Measurements from ENCODE around the gene CENPF.

The CENPF gene

DNA sequence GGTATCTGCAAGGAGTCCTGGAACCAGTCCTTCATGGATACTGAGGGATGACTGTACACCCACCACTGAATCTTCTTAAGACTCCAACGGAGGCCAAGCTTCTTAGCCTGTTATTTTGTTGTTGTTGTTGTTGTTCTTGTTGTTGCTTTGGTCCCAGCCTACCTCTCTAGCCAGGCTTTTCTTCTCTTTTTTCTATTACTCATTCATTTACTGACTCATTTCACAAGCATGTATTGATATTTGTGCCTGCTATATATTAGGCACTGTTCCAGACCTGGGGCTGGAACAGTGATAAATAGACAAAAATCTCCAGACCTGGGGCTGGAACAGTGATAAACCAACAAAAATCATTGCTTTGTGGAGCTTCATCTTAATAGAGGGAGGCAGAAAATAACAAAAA lies 20.4 kb downstream of the CENPF start:
- DNase-seq (ENCODE audit: low read depth in 2 of 2), result no peak

DNA sequence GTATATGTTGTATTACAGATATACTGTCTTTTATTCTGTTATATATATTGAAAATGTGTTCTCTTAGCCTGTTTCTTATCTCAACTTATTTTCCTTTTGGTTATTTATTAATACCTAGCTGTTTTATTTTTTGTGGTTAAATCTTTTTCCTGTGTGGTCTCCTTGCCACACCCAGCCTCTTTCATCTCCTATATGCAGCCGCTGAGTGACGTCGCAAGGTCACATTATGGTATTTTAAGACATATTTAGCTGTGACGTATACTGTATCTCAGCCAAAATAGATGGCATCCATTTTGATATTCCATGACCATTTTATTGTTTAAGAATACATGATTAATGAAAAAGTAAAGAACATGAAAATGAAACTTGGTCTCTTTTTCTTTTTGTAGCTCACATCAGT lies 29.1 kb downstream of the CENPF start:
- DNase-seq (ENCODE audit: low read depth in 2 of 2), result no peak

GRCh38 chr1:214633686-214634085 lies 30.7 kb downstream of the CENPF start:
- no peak for DNase-seq (ENCODE audit: low read depth in 2 of 2)

DNA sequence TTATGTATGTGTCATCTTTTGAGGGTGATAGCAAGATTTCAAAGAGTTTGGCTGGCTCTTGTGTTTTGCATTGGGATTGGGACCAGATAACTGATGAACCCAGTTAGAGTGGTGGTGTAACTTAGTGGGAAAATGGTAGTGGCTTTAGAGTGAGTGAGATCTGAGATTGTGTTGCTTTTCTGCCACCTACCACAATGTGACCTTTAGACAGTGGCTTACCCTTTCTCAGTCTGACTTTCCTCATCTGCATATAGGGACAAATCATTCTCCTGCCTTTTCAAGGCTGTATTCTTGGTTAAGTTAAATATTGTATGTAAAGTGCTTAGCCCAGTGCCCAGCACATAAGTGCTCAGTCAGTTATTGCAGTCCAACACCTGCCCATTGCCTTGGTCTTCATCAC lies 31.3 kb downstream of the CENPF start:
- no peak for DNase-seq (ENCODE audit: low read depth in 2 of 2)

GRCh38 chr1:214635086-214635485 lies 32.1 kb downstream of the CENPF start:
- no peak for DNase-seq (ENCODE audit: low read depth in 2 of 2)

GRCh38 chr1:214635506-214635905 lies 32.5 kb downstream of the CENPF start:
- no peak for DNase-seq (ENCODE audit: low read depth in 2 of 2)

DNA sequence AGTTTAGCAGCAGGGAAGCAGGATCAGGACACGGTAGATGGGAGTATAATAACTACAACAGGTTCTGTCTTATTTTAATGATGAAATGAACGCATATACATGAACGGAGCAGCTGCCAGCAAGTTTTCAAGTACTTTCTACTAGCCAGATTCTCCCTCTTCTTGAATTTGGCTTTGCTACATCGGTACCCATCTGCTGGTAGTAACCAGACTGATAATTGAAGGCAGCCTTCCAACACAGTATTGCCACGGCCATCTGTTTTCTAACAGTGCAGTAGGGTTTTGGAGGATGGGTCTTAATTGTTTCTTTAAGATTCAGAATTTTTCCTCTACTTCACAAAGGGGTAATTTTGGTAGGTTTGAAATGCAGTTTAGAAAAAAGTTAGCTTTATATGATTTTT lies 33.4 kb downstream of the CENPF start:
- no peak for DNase-seq (ENCODE audit: low read depth in 2 of 2)

DNA sequence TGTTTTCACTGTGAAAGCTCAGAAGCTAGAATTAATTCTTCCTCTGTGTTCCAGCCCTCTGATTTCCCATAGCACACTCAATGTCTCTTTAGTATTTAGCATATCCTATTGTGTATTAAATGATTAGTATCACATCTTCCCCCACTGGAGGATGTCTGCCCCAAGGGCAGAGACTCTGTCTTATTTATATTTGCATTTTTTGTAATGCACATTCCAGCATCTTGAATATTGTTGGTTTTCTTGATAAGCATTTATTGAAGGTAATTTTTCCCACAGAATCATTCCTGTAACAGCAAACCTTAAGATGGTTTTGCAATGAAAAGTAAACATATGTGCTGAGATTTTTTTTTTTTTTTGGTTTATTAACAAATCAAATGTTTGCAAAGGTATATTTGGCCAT lies 34.1 kb downstream of the CENPF start:
- DNase-seq (ENCODE audit: low read depth in 2 of 2), result no peak

DNA sequence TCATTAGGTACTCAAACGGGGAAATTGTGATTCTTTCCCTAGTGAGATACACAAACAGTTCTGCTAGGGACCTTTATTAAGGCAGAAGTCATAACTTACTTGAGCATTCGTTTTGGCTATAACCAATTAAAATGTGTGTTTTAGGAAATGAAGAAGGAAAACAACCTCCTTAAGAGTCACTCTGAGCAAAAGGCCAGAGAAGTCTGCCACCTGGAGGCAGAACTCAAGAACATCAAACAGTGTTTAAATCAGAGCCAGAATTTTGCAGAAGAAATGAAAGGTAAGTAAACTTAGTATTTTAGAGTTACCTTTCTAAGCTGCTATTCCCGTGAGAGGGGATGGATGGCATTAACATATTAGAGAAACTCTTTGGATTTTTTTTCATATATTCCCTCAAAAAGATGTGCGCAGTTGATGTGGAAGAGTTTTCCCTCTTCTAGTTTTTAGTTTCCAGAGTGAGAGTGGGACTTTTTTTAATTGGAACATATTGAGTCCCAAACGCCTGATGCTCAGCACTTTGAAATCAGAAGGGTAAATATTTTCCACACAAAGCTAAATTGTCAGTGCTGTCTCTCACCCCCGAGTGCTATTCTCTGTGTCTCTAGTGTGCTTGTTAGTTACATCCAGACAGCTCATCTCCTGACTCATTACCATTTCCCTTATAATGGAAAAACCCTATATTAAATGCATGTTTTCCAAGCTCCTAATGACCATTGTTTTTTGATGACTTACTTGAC lies 34.9 kb downstream of the CENPF start:
- no peak for DNase-seq (ENCODE audit: low read depth in 2 of 2)

DNA sequence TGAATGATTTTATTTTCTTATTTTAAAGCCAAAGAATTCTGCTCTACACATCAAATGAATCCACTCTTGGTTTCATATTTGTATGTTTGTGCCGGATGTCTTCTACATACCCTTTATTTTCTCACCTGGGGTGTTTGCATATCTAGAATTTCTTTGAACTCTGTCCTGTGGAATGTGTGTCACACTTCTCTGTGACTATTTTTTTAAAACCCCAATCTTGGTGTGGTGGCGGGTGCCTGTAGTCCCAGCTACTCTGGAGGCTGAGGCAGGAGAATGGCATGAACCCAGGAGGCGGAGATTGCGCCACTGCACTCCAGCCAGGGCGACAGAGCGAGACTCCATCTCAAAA lies 35.4 kb downstream of the CENPF start:
- DNase-seq (ENCODE audit: low read depth in 2 of 2), result no peak

GRCh38 chr1:214638997-214639396 lies 36.0 kb downstream of the CENPF start:
- no peak for DNase-seq (ENCODE audit: low read depth in 2 of 2)

DNA sequence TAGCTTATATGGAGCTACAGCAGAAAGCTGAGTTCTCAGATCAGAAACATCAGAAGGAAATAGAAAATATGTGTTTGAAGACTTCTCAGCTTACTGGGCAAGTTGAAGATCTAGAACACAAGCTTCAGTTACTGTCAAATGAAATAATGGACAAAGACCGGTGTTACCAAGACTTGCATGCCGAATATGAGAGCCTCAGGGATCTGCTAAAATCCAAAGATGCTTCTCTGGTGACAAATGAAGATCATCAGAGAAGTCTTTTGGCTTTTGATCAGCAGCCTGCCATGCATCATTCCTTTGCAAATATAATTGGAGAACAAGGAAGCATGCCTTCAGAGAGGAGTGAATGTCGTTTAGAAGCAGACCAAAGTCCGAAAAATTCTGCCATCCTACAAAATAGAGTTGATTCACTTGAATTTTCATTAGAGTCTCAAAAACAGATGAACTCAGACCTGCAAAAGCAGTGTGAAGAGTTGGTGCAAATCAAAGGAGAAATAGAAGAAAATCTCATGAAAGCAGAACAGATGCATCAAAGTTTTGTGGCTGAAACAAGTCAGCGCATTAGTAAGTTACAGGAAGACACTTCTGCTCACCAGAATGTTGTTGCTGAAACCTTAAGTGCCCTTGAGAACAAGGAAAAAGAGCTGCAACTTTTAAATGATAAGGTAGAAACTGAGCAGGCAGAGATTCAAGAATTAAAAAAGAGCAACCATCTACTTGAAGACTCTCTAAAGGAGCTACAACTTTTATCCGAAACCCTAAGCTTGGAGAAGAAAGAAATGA lies 37.6 kb downstream of the CENPF start:
- DNase-seq (ENCODE audit: low read depth in 2 of 2), result no peak

DNA sequence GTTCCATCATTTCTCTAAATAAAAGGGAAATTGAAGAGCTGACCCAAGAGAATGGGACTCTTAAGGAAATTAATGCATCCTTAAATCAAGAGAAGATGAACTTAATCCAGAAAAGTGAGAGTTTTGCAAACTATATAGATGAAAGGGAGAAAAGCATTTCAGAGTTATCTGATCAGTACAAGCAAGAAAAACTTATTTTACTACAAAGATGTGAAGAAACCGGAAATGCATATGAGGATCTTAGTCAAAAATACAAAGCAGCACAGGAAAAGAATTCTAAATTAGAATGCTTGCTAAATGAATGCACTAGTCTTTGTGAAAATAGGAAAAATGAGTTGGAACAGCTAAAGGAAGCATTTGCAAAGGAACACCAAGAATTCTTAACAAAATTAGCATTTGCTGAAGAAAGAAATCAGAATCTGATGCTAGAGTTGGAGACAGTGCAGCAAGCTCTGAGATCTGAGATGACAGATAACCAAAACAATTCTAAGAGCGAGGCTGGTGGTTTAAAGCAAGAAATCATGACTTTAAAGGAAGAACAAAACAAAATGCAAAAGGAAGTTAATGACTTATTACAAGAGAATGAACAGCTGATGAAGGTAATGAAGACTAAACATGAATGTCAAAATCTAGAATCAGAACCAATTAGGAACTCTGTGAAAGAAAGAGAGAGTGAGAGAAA lies 38.4 kb downstream of the CENPF start:
- no peak for DNase-seq (ENCODE audit: low read depth in 2 of 2)

DNA sequence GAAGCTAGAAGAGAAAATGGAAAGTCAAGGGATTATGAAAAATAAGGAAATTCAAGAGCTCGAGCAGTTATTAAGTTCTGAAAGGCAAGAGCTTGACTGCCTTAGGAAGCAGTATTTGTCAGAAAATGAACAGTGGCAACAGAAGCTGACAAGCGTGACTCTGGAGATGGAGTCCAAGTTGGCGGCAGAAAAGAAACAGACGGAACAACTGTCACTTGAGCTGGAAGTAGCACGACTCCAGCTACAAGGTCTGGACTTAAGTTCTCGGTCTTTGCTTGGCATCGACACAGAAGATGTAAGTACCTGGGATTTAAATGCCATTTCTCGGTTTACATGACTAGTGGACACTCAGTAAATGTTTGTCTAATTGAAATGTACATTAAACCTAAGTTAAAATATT lies 40.0 kb downstream of the CENPF start:
- no peak for DNase-seq (ENCODE audit: low read depth in 2 of 2)

GRCh38 chr1:214645712-214646111 lies 42.7 kb downstream of the CENPF start:
- no peak for DNase-seq (ENCODE audit: low read depth in 2 of 2)

- no peak for DNase-seq (ENCODE audit: low read depth in 2 of 2)
These were observed 45.8 kb downstream of the CENPF start for GRCh38 chr1:214648801-214649200.

GRCh38 chr1:214649607-214650006 lies 46.6 kb downstream of the CENPF start:
- no peak for DNase-seq (ENCODE audit: low read depth in 2 of 2)

DNA sequence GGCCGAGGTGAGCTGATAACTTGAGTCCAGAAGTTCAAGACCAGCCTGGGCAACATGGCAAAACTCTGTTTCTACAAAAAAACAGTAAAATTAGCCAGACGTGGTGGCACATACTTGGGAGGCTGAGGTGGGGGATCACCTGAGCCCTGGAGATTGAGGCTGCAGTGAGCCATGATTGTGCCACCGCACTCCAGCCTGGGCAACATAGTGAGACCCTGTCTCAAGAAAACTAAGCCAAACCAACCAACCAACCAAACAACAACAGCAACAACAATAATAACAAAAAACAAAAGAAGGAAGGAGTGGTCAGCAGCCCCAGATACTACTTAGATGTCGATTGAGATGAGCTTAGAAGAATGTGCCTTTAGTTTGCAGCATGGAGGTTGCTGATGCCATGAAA lies 47.7 kb downstream of the CENPF start:
- DNase-seq (ENCODE audit: low read depth in 2 of 2), result no peak

DNA sequence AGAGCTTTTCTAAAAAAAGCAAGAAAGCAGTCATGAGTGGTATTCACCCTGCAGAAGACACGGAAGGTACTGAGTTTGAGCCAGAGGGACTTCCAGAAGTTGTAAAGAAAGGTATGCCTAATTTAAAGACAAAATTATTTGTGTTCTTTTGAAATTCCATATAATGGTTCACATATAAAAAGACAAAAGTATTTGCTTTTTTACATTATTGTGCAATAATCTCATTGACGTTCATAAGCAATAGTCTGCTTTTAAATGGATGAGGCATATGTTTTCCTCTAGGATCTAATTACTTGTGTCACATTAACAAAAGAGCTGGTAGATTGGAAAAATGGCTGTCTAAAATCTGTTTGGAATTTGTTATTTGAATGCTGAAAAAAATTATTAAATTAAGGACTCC lies 54.3 kb downstream of the CENPF start:
- no peak for DNase-seq (ENCODE audit: low read depth in 2 of 2)

- DNase-seq (ENCODE audit: low read depth in 2 of 2), result no peak
These were observed 55.2 kb downstream of the CENPF start for GRCh38 chr1:214658175-214658574.

GRCh38 chr1:214658785-214659184 lies 55.8 kb downstream of the CENPF start:
- no peak for DNase-seq (ENCODE audit: low read depth in 2 of 2)

DNA sequence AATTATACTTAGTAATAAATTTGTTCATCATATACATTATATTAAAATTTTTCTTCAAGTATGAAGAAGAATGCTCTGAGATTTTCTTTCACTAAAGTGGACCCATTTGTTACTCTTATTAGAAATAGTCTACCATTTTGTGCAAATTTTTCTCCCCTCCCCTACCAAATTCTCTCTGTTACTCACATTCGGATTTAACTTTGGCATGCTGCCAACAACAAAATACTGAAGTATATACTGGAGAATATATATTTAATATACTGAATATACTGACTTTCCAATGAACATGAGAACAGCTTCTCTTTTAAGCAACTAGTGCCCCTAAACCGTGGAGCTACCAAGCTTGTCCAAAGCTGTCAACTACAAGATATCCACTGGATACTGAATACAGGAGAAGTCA lies 57.2 kb downstream of the CENPF start:
- DNase-seq (ENCODE audit: low read depth in 2 of 2), result no peak

DNA sequence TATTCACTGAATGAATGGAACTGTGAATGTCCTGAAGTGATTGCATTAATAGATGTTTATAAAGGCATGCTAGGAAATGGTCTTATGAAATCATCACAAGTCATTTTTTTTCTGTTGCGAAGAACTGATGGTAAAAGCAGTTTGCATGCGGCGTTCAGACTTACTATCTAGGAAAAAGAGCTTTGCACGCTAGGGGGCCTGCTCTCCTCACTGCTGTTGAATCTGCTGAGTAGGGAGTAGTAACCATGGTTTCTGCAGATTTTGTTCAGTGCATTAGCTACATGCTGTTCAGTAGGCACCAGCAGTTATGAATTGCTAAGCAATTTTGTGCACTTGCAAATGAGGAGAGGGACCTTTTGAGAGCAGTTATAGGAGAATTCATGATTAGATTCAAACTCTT lies 57.9 kb downstream of the CENPF start:
- no peak for DNase-seq (ENCODE audit: low read depth in 2 of 2)
